GM12878 (cell line): ENCODE results near the gene ZMYM1. TPM values are rescaled to one million over a fixed set of nuclear protein-coding genes. Genes with fewer than 3 reads are reported as not detected.
"Not testable (repeated sequence)": the region's sequence is repeated elsewhere in the genome, so short reads cannot be mapped to it uniquely, and the experiment has no call there.

ENCODE experiments used
- ATAC-seq: fragments of 200-7000 bp; cut with Tn5 transposase; 3 replicates; pipeline ENCODE4 v1.9.1; 2020; ENCODE audit warnings: mild to moderate bottlenecking, moderate library complexity
- BruUV-seq: library from RNA; stranded (reverse); fragments of 400-500 nt; replicated peaks from 2 replicates; lab custom pipeline; 2021; lab: Mats Ljungman, UMichigan
- CTCF ChIA-PET: fragments of 300-600 bp; sonication (Branson Sonifier 250); formaldehyde crosslinking; extraction: SDS; loops from one replicate; lab custom pipeline; 2021; ENCODE audit warnings: inconsistent platforms; lab: Yijun Ruan, JAX
- POLR2A ChIA-PET: fragments of 350-600 bp; formaldehyde crosslinking; extraction: SDS; loops from one replicate; lab custom pipeline; 2021; ENCODE audit warnings: inconsistent platforms; lab: Charles Lee
- RAD21 ChIA-PET: fragments of 300-600 bp; sonication (Branson Sonifier 250); formaldehyde crosslinking; loops from one replicate; lab custom pipeline; 2023; ENCODE audit warnings: antibody characterized with exemption; ENCODE audit not compliant: unreplicated experiment; lab: Charles Lee
- SMC1A ChIA-PET: fragments of 300-600 bp; sonication (Branson Sonifier 250); formaldehyde crosslinking; loops from one replicate; lab custom pipeline; 2023; ENCODE audit not compliant: unreplicated experiment, uncharacterized antibody; lab: Charles Lee
- DNase-seq: peaks from one replicate; pipeline ENCODE4 v3.0.0-alpha.2; 2011; ENCODE audit warnings: low read depth, low spot score
- FAIRE-seq: peaks from 3 replicates; lab custom pipeline; 2011; peaks lifted over from hg19 to GRCh38; lab: Jason Lieb, UNC
- H2AFZ ChIP-seq: 2 replicates; pipeline ENCODE4 v1.6.0; 2011; ENCODE audit warnings: low read depth, low read length, control low read depth; ENCODE audit not compliant: control insufficient read depth
- H3K27ac ChIP-seq: 2 replicates; pipeline ENCODE4 v1.5.1; 2011; ENCODE audit warnings: control low read depth; ENCODE audit not compliant: control insufficient read depth, insufficient read depth
- H3K27me3 ChIP-seq, 2 experiments: replicated peaks in 1 of 2; 2 replicates each; pipeline versions ENCODE4 v1.6.0 to v1.6.1; 2011; ENCODE audit warnings: low read length in 1 of 2; ENCODE audit not compliant: control insufficient read depth in 2 of 2, insufficient read depth in 2 of 2
- H3K36me3 ChIP-seq, 2 experiments: 2 replicates each; pipeline ENCODE4 v1.5.1; 2011; ENCODE audit warnings: low read length in 1 of 2; ENCODE audit not compliant: control insufficient read depth in 2 of 2, insufficient read depth in 2 of 2
- H3K4me1 ChIP-seq: 2 replicates; pipeline ENCODE4 v1.6.1; 2011; ENCODE audit warnings: mild to moderate bottlenecking, low read length, moderate library complexity, mixed read lengths; ENCODE audit not compliant: control insufficient read depth, insufficient read depth
- H3K4me2 ChIP-seq: 2 replicates; pipeline ENCODE4 v1.6.0; 2011; ENCODE audit warnings: control low read depth; ENCODE audit not compliant: control insufficient read depth, insufficient read depth
- H3K4me3 ChIP-seq: fragments of 200-600 bp; sonication (generic); 2 replicates; pipeline ENCODE4 v1.5.1; 2016
- H3K79me2 ChIP-seq: 2 replicates; pipeline ENCODE4 v1.6.0; 2011; ENCODE audit warnings: low read length; ENCODE audit not compliant: control insufficient read depth, insufficient read depth
- H3K9ac ChIP-seq: 2 replicates; pipeline ENCODE4 v1.8.0; 2011; ENCODE audit warnings: low read length, control low read depth, mixed read lengths; ENCODE audit not compliant: control insufficient read depth, insufficient read depth
- H3K9me3 ChIP-seq: replicated peaks from 3 replicates; pipeline ENCODE4 v1.5.1; 2011; ENCODE audit warnings: mild to moderate bottlenecking, low read length; ENCODE audit not compliant: control insufficient read depth, insufficient read depth
- H4K20me1 ChIP-seq: 2 replicates; pipeline ENCODE4 v1.6.0; 2011; ENCODE audit not compliant: control insufficient read depth, insufficient read depth
- ESRRA ChIP-seq: IDR thresholded peaks from 2 replicates; pipeline ENCODE4 v1.6.1; 2012; ENCODE audit warnings: mild to moderate bottlenecking, low read length, improper control_type of control experiment
- MLLT1 ChIP-seq: fragments of 450-650 bp; IDR thresholded peaks from 2 replicates; pipeline ENCODE4 v1.6.1; 2016; ENCODE audit warnings: mild to moderate bottlenecking
- PKNOX1 ChIP-seq: fragments of 450-650 bp; IDR thresholded peaks from 2 replicates; pipeline ENCODE4 v1.6.1; 2016; ENCODE audit warnings: mild to moderate bottlenecking
- WGBS: methylation state at CpG from one replicate; pipeline ENCODE4 v1.1.6; 2016; ENCODE audit warnings: low lambda C conversion rate; ENCODE audit not compliant: insufficient replicate concordance, insufficient coverage; ENCODE audit errors: missing lambda C conversion rate; 5-methylcytosine and 5-hydroxymethylcytosine counted together
- in situ Hi-C: fragments of 300-500 bp; cut with MboI; formaldehyde crosslinking; loops from 9 replicates; pipeline ENCODE4 v1.14.3; 2018; ENCODE audit warnings: mixed read lengths
- intact Hi-C: fragments of 100-400 bp; cut with micrococcal nuclease; formaldehyde crosslinking; loops from one replicate; pipeline ENCODE4 v1.14.2; 2022; ENCODE audit not compliant: unreplicated experiment
- polyA plus RNA-seq, 11 experiments: library from polyadenylated mRNA; depleted of rRNA in 4 of 11; unstranded in 6 of 11; stranded (reverse) in 5 of 11; fragments of >200 nt; fragmentation: Nextera tagmentation in 4 of 11; fragmentation: Illumina TruSeq in 1 of 11; extraction: Ambion mirVana in 4 of 11; extraction: Trizol in 1 of 11; gene quantifications; 1 replicate in 1 of 11; 2 replicates in 10 of 11; pipeline versions ENCODE4 v1.2.1 to v1.2.3, GENCODE V29; 2011 to 2016; ENCODE audit warnings: inconsistent platforms in 2 of 11, missing spikeins in 2 of 11, low read depth in 1 of 11
- total RNA-seq, 4 experiments: library from RNA; depleted of rRNA in 3 of 4; stranded (reverse); fragments of >200 nt in 3 of 4; fragmentation: Illumina TruSeq in 1 of 4; extraction: Trizol in 1 of 4; gene quantifications; 2 replicates each; pipeline versions ENCODE4 v1.2.1 to v1.2.3, GENCODE V29; 2013 to 2021

Gene ZMYM1
- total and polyA plus RNA-seq, 10 of the 15 experiments (the other 5 are each of a cell fraction or from before 2014, with no cell fraction given): 0.45 to 5.2 (median 1.4) TPM

- Histone ChIP-seq H3K4me2 (no peak overlapping the region), H3K9ac (no peak overlapping the region), H3K4me1 (no peaks in the 10 kb centered on the region), H3K4me3 (no peak overlapping the region), H3K9me3 (no peaks in the 10 kb centered on the region), H3K79me2 (no peaks in the 10 kb centered on the region), H4K20me1 (no peaks in the 10 kb centered on the region), H3K36me3 (no peaks in the 10 kb centered on the region), H3K27ac (no peak overlapping the region), H2AFZ (no peak overlapping the region), H3K27me3 (no peaks in the 10 kb centered on the region; a peak in 1 of 4 replicates)
- DNase-seq (no peak), FAIRE-seq (no peak), ATAC-seq (no peak)
- intact Hi-C loops: no loop called here
- ChIA-PET POLR2A (no interaction called here), RAD21 (no interaction called here), SMC1A (no interaction called here), CTCF (no interaction called here)
- no TSS peak for BruUV-seq
- TF ChIP-seq ESRRA: no peak
- 79% methylated on average over 12 of the region's 12 CpGs for WGBS
- in situ Hi-C loops: no loop called here
Measured at GRCh38 chr1:35143737-35144508, 64.7 kb downstream of the ZMYM1 start.

- H3K27ac ChIP-seq, POLR2A ChIA-PET, H3K9ac ChIP-seq, intact Hi-C loops, H3K27me3 ChIP-seq, BruUV-seq, H3K9me3 ChIP-seq, H3K4me2 ChIP-seq: not testable (repeated sequence)
- peak; percentile 39; the same call in 2 of the 3 replicates for ATAC-seq
- 83% methylated on average over 13 of the region's 13 CpGs for WGBS
- peak; percentile 15; the same call in 1 of the 2 replicates for TF ChIP-seq PKNOX1
- TF ChIP-seq MLLT1: peak; percentile 43; the same call in 1 of the 2 replicates
- TF ChIP-seq, all 136 proteins: peak for 2; not testable (repeated sequence) for 134
- CTCF ChIA-PET, H3K4me1 ChIP-seq, SMC1A ChIA-PET, RAD21 ChIA-PET, H3K79me2 ChIP-seq, in situ Hi-C loops, FAIRE-seq, H3K36me3 ChIP-seq, H4K20me1 ChIP-seq, H3K4me3 ChIP-seq: not testable (repeated sequence)
- DNase-seq: peak; percentile 9
- H2AFZ ChIP-seq: peak overlapping the region; percentile 9; the same call in 1 of the 2 replicates
Measured at GRCh38 chr1:35145892-35146549, 66.8 kb downstream of the ZMYM1 start.
